Heart right ventricle (tissue), 16 donors: ENCODE data around the gene GLRA3. TPM values are rescaled to one million over a fixed set of nuclear protein-coding genes. Genes with fewer than 3 reads are reported as not detected.

ENCODE experiments used
- ATAC-seq, 8 donors: fragments of 200-7000 bp; cut with Tn5 transposase; one replicate each; pipeline ENCODE4 v1.9.1; 2020; ENCODE audit warnings: mild to moderate bottlenecking in 8 of 8, moderate library complexity in 8 of 8, moderate number of reproducible peaks in 1 of 8
- DNase-seq, 2 donors: peaks; one replicate each; pipeline ENCODE4 v3.0.0-alpha.2; 2020
- H3K27ac ChIP-seq, 10 donors: fragments of 200-600 bp; sonication (generic) in 2 of 10; one replicate each; pipeline versions ENCODE4 v1.5.0 to v1.8.0; 2020 to 2022; ENCODE audit warnings: mild to moderate bottlenecking in 3 of 10
- H3K27me3 ChIP-seq, 7 donors: fragments of 200-600 bp; one replicate each; pipeline ENCODE4 v1.8.0; 2021 to 2022; ENCODE audit warnings: mild to moderate bottlenecking in 2 of 7
- H3K36me3 ChIP-seq, 9 donors: fragments of 200-600 bp; sonication (generic) in 1 of 9; one replicate each; pipeline versions ENCODE4 v1.5.0 to v1.8.0; 2020 to 2022; ENCODE audit warnings: mild to moderate bottlenecking in 2 of 9
- H3K4me1 ChIP-seq, 9 donors: fragments of 200-600 bp; sonication (generic) in 1 of 9; one replicate each; pipeline versions ENCODE4 v1.5.0 to v1.8.0; 2020 to 2022; ENCODE audit warnings: mild to moderate bottlenecking in 4 of 9
- H3K4me3 ChIP-seq, 10 donors: fragments of 200-600 bp; sonication (generic) in 2 of 10; one replicate each; pipeline versions ENCODE4 v1.5.0 to v1.8.0; 2020 to 2022; ENCODE audit warnings: mild to moderate bottlenecking in 7 of 10, moderate library complexity in 2 of 10
- H3K9me3 ChIP-seq, 11 donors: fragments of 200-600 bp in 10 of 11; sonication (generic) in 2 of 11; one replicate each; pipeline versions ENCODE4 v1.5.0 to v1.8.0; 2013 to 2022; ENCODE audit warnings: mild to moderate bottlenecking in 2 of 11, control low read depth in 1 of 11, moderate library complexity in 1 of 11
- CTCF ChIP-seq, 9 donors: fragments of 200-600 bp; sonication (generic) in 2 of 9; IDR thresholded peaks; one replicate each; pipeline versions ENCODE4 v1.5.0 to v1.8.0; 2021 to 2022; ENCODE audit warnings: antibody characterized with exemption in 9 of 9, mild to moderate bottlenecking in 5 of 9, moderate library complexity in 1 of 9
- WGBS, 2 donors: extraction: QIAGEN DNeasy Blood & Tissue Kit; methylation state at CpG; one replicate each; pipeline ENCODE4 v1.1.7; 2013; ENCODE audit warnings: inconsistent platforms in 1 of 2; 5-methylcytosine and 5-hydroxymethylcytosine counted together
- intact Hi-C, 10 donors: fragments of 100-400 bp; cut with DNase I; formaldehyde crosslinking; loops; one replicate each; pipeline versions ENCODE4 v1.11.1 to v1.14.2; 2022
- polyA plus RNA-seq, 2 donors: library from polyadenylated mRNA; stranded (reverse); fragments of 200-250 nt; gene quantifications; one replicate each; pipeline ENCODE4 v1.2.3, GENCODE V29; 2013
- total RNA-seq, 10 donors: library from RNA; stranded (reverse); fragmentation: NEBNext Ultra II Directional in 3 of 10; extraction: Animal tissue kit (Norgen Biotek cat#: 25700) in 3 of 10; gene quantifications; one replicate each; pipeline versions ENCODE4 v1.2.1 to v1.2.4, GENCODE V29; 2021 to 2023
- donor health status: Arrhythmogenic right ventricular cardiomyopathy.
- donor health status: ischemic (EF 13 %, LVEDD 7.1; RV severe dilation, severe dysfunction).
- donor health status: healthy with polysubstance abuse.
- donor health status: DM: no; HTN: yes; CAD: no.
- donor health status: DM: no; HTN: no; CAD: no.
- donor health status: ischemic (EF 25% LVEDD 6.9; RV normal size, moderate dysfunction).
- donor health status: ischemic (EF 25% LVEDD 5.7; RV mildly dilated, moderate dysfunction).
- donor health status: healthy.
- donor health status: DM: yes; HTN: yes; CAD: no.
- donor health status: Ischemic cardiomyopathy.
- donor health status: ischemic (EF 35%, LVEDD 5.7; RV mildly dilated, moderate dysfunction).
- donor health status: nonischemic (EF 11% LVEDD 7.7; RV severe dilation, severe dysfunction).
- donor health status: DM: yes; HTN: yes; CAD: no.
- donor health status: PGD.
- donor health status: ischemic (EF 29% LVEDD 5.4; RV normal size, mild dysfunction).
- donor health status: nonischemic (EF 23%, LVEDD 6.1; RV moderate dilation, normal function).

The GLRA3 gene
- total and polyA plus RNA-seq, 12 donors = not detected

GRCh38 chr4:174672276-174672675 lies 156.8 kb downstream of the GLRA3 start:
- H3K27me3 ChIP-seq = no peaks in the 10 kb centered on the region
- H3K27ac ChIP-seq = no peak overlapping the region
- no peaks in the 10 kb centered on the region for H3K36me3 ChIP-seq
- DNase-seq (no peak), ATAC-seq (no peak)
- H3K9me3 ChIP-seq = no peaks in the 10 kb centered on the region
- H3K4me1 ChIP-seq = no peaks in the 10 kb centered on the region
- intact Hi-C loops = no loop called here
- WGBS, 2 donors = 75 to 78% methylated on average over 4 of the region's 4 CpGs
- no peak overlapping the region for H3K4me3 ChIP-seq
- no peak for TF ChIP-seq CTCF (IDR thresholded peaks at IDR 0.05)

GRCh38 chr4:174669270-174669669 lies 159.8 kb downstream of the GLRA3 start:
- WGBS, 2 donors = 77 to 78% methylated on average over 3 of the region's 3 CpGs
- ATAC-seq (no peak), DNase-seq (no peak)
- Histone ChIP-seq H3K27ac (no peak overlapping the region), H3K4me3 (no peak overlapping the region), H3K27me3 (no peaks in the 10 kb centered on the region), H3K9me3 (no peaks in the 10 kb centered on the region), H3K36me3 (no peaks in the 10 kb centered on the region), H3K4me1 (no peaks in the 10 kb centered on the region)
- no peak for TF ChIP-seq CTCF (IDR thresholded peaks at IDR 0.05)
- intact Hi-C loops = no loop called here

GRCh38 chr4:174665799-174666198 lies 163.2 kb downstream of the GLRA3 start:
- Histone ChIP-seq H3K27ac (no peak overlapping the region), H3K27me3 (no peaks in the 10 kb centered on the region), H3K36me3 (no peaks in the 10 kb centered on the region), H3K9me3 (peaks cover 0 to under 1% (median 0%) of the 10 kb centered on the region in 11 donors), H3K4me3 (no peak overlapping the region), H3K4me1 (no peaks in the 10 kb centered on the region)
- ATAC-seq (no peak), DNase-seq (no peak)
- intact Hi-C loops = no loop called here
- TF ChIP-seq CTCF (IDR thresholded peaks at IDR 0.05) = no peak

- no peak overlapping the region for H3K4me3 ChIP-seq
- TF ChIP-seq CTCF (IDR thresholded peaks at IDR 0.05) = no peak
- H3K27me3 ChIP-seq = no peaks in the 10 kb centered on the region
- DNase-seq (no peak), ATAC-seq (no peak)
- no peaks in the 10 kb centered on the region for H3K36me3 ChIP-seq
- H3K4me1 ChIP-seq = no peaks in the 10 kb centered on the region
- 74 to 81% methylated on average over 2 of the region's 2 CpGs for WGBS, 2 donors
- H3K9me3 ChIP-seq = peaks cover 0 to 8% (median 0%) of the 10 kb centered on the region in 11 donors
- no peak overlapping the region for H3K27ac ChIP-seq
- intact Hi-C loops = no loop called here
Measured at GRCh38 chr4:174663216-174663615, 165.8 kb downstream of the GLRA3 start.

GRCh38 chr4:174658246-174658645 lies 170.8 kb downstream of the GLRA3 start:
- Histone ChIP-seq H3K27ac (no peak overlapping the region), H3K4me1 (no peaks in the 10 kb centered on the region), H3K4me3 (no peak overlapping the region), H3K27me3 (no peaks in the 10 kb centered on the region), H3K9me3 (peaks cover 0 to 8% (median 0%) of the 10 kb centered on the region in 11 donors), H3K36me3 (no peaks in the 10 kb centered on the region)
- ATAC-seq = no peak
- WGBS, 2 donors = 74 to 88% methylated on average over 3 of the region's 3 CpGs
- TF ChIP-seq CTCF (IDR thresholded peaks at IDR 0.05) = no peak
- no peak for DNase-seq
- intact Hi-C loops = no loop called here
